ENCODE data around the gene RAD51. TPM values are rescaled to one million over a fixed set of nuclear protein-coding genes. Genes with fewer than 3 reads are reported as not detected.

RAD51 gene
- polyA plus RNA-seq, 3 donors, result 0.28 to 0.61 TPM; not detected in 1

DNA sequence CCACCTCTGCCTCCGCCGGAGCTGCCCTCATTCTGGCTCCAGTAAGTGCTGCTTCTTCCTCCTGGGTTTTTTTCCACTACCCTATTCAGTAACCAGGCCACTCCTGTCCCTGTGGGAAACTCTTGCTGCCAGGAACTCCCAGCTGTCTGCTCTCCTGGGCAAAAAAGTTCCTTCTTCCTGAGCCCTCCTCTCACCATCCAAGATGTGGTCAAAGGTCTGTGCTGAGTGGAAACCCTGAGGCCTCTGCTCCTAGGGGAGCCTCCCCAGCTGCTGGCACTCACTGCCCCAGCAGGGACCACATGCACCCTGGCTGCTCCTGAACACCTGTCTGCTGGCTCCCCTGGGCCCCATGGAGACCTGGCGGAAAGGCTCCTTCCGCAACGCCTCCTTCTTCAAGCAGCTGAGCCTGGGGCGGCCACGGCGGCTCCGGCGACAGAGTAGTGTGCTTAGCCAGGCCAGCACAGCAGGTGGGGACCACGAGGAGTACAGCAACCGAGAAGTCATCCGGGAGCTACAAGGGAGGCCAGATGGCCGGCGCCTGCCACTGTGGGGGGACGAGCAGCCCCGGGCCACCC, 75.3 kb downstream of the RAD51 start:
- DNase-seq, result no peak
- Mint-ChIP-seq H3K9me3 (no peaks in the 10 kb centered on the region), H3K4me1 (peaks cover 31% of the 10 kb centered on the region), H3K4me3 (peak overlapping the region; percentile 61 to 75), H3K27me3 (ENCODE audit: low read depth in 3 of 3) (peaks cover 0 to 3% (median 2%) of the 10 kb centered on the region in 3 donors), H3K27ac (peak overlapping the region in 5 of 7 donors; percentile 51 to 80 (median 75)), H3K36me3 (peaks cover 46 to 69% of the 10 kb centered on the region in 2 donors)
- H3K27ac ChIP-seq (ENCODE audit: low read depth in 1 of 2, low read length in 2 of 2), result peak overlapping the region in 1 of 2 donors; percentile 61
- H3K36me3 ChIP-seq (replicated peaks in 1 of 2; ENCODE audit: control insufficient read depth in 1 of 2, insufficient read depth in 2 of 2, low read length in 2 of 2), result peaks cover 41 to 65% of the 10 kb centered on the region in 2 donors
- no peak overlapping the region for H2AFZ ChIP-seq (ENCODE audit: insufficient read depth, low read depth, low read length, poor library complexity, severe bottlenecking)
- 63% methylated on average over 17 of the region's 17 CpGs for WGBS (ENCODE audit: insufficient coverage)
- no peaks in the 10 kb centered on the region for H3K27me3 ChIP-seq (ENCODE audit: control insufficient read depth in 2 of 2, insufficient read depth in 2 of 2, low read length in 2 of 2)
- peak overlapping the region; percentile 78 for H3K4me2 ChIP-seq (replicated peaks; ENCODE audit: extremely low read depth, low read length, poor library complexity, severe bottlenecking)
- intact Hi-C loops (cut with micrococcal nuclease), result no loop called here
- TF ChIP-seq CTCF (IDR thresholded peaks at IDR 0.05), result no peak
- no peaks in the 10 kb centered on the region for H4K20me1 ChIP-seq (ENCODE audit: insufficient read depth, low read length)
- no peak overlapping the region for H3K9ac ChIP-seq (ENCODE audit: insufficient read depth, low read length, poor library complexity, severe bottlenecking)
- H3K79me2 ChIP-seq (ENCODE audit: insufficient read depth, low read length), result no peaks in the 10 kb centered on the region
- peak overlapping the region in 1 of 3 experiments; percentile 65 for H3K4me3 ChIP-seq (replicated peaks in 1 of 3; ENCODE audit: low read depth in 2 of 3, low read length in 3 of 3)
- H3K9me3 ChIP-seq (replicated peaks in 1 of 2; ENCODE audit: control insufficient read depth in 1 of 2, insufficient read depth in 1 of 2, low read length in 2 of 2), result no peaks in the 10 kb centered on the region
- peaks cover 27 to 32% of the 10 kb centered on the region in 2 donors for H3K4me1 ChIP-seq (ENCODE audit: control insufficient read depth in 1 of 2, insufficient read depth in 2 of 2, low read length in 2 of 2)

- Mint-ChIP-seq H3K27ac (peak overlapping the region in 1 of 7 donors; percentile 28), H3K27me3 (ENCODE audit: low read depth in 3 of 3) (peaks cover 0 to 2% (median 1%) of the 10 kb centered on the region in 3 donors), H3K9me3 (no peaks in the 10 kb centered on the region), H3K36me3 (peaks cover 56 to 79% of the 10 kb centered on the region in 2 donors), H3K4me1 (peaks cover 23% of the 10 kb centered on the region), H3K4me3 (no peak overlapping the region)
- DNase-seq, result no peak
- Histone ChIP-seq H3K9ac (ENCODE audit: insufficient read depth, low read length, poor library complexity, severe bottlenecking) (no peak overlapping the region), H3K79me2 (ENCODE audit: insufficient read depth, low read length) (no peaks in the 10 kb centered on the region), H4K20me1 (ENCODE audit: insufficient read depth, low read length) (no peaks in the 10 kb centered on the region), H3K36me3 (replicated peaks in 1 of 2; ENCODE audit: control insufficient read depth in 1 of 2, insufficient read depth in 2 of 2, low read length in 2 of 2) (peaks cover 52 to 75% of the 10 kb centered on the region in 2 donors), H2AFZ (ENCODE audit: insufficient read depth, low read depth, low read length, poor library complexity, severe bottlenecking) (no peak overlapping the region), H3K4me2 (replicated peaks; ENCODE audit: extremely low read depth, low read length, poor library complexity, severe bottlenecking) (no peak overlapping the region), H3K27me3 (ENCODE audit: control insufficient read depth in 2 of 2, insufficient read depth in 2 of 2, low read length in 2 of 2) (no peaks in the 10 kb centered on the region), H3K9me3 (replicated peaks in 1 of 2; ENCODE audit: control insufficient read depth in 1 of 2, insufficient read depth in 1 of 2, low read length in 2 of 2) (no peaks in the 10 kb centered on the region), H3K27ac (ENCODE audit: low read depth in 1 of 2, low read length in 2 of 2) (no peak overlapping the region), H3K4me3 (replicated peaks in 1 of 3; ENCODE audit: low read depth in 2 of 3, low read length in 3 of 3) (no peak overlapping the region), H3K4me1 (ENCODE audit: control insufficient read depth in 1 of 2, insufficient read depth in 2 of 2, low read length in 2 of 2) (peaks cover 19 to 23% of the 10 kb centered on the region in 2 donors)
- intact Hi-C loops (cut with micrococcal nuclease), result no loop called here
- TF ChIP-seq CTCF (IDR thresholded peaks at IDR 0.05), result no peak
- 95% methylated on average over 5 of the region's 5 CpGs for WGBS (ENCODE audit: insufficient coverage)
Observed at GRCh38 chr15:40771242-40771641, 76.3 kb downstream of the RAD51 start.

Data from CD14-positive monocyte (primary cell).